Measurements from ENCODE around the gene FAM149B1. TPM values are rescaled to one million over a fixed set of nuclear protein-coding genes. Genes with fewer than 3 reads are reported as not detected.
"Not testable (repeated sequence)": the region's sequence is repeated elsewhere in the genome, so short reads cannot be mapped to it uniquely, and the experiment has no call there.

Gene FAM149B1
- total and polyA plus RNA-seq, 3 experiments from 2014 or later = 4.7 to 13.7 (median 13.1) TPM

- H3K27ac ChIP-seq (ENCODE audit: low read depth, low read length) = peak overlapping the region; percentile 92
- Mint-ChIP-seq H3K9me3 (no peaks in the 10 kb centered on the region), H3K27ac (peak overlapping the region; percentile 87 to 97 (median 95)), H3K4me1 (peaks cover 34 to 52% (median 46%) of the 10 kb centered on the region in 3 donors), H3K27me3 (no peaks in the 10 kb centered on the region), H3K4me3 (peak overlapping the region; percentile 98 to 99 (median 99)), H3K36me3 (peaks cover 0 to 42% (median 8%) of the 10 kb centered on the region in 3 donors)
- CTCF ChIA-PET = interaction anchor here (1.6 kb wide), 1 partner anchor 244 kb away, joined by 3 read pairs; the partner anchor contains the start of gene PPP3CB
- H3K9me3 ChIP-seq (ENCODE audit: low read length) = no peaks in the 10 kb centered on the region
- H3K4me3 ChIP-seq (ENCODE audit: low read length) = peak overlapping the region; percentile 90
- peaks cover 38% of the 10 kb centered on the region for H3K4me1 ChIP-seq (ENCODE audit: insufficient read depth, low read length)
- H3K27me3 ChIP-seq (ENCODE audit: insufficient read depth, low read length, poor library complexity, severe bottlenecking) = no peaks in the 10 kb centered on the region
- DNase-seq = no peak
- H3K36me3 ChIP-seq (ENCODE audit: insufficient read depth, low read length) = no peaks in the 10 kb centered on the region
- POLR2A ChIA-PET = interaction anchor here (1.7 kb wide), 1 partner anchor 244 kb away, joined by 4 read pairs; the partner anchor contains the start of gene PPP3CB
Observed at GRCh38 chr10:73251683-73252444, 83.9 kb downstream of the FAM149B1 start.

GRCh38 chr10:73252445-73253224 is 84.7 kb downstream of the FAM149B1 start, which contains the start of gene MRPS16:
MRPS16 (minus strand) TSS chr10:73252644; CDS start chr10:73252482, 162 bp downstream.
- H3K36me3 ChIP-seq (ENCODE audit: insufficient read depth, low read length) = no peaks in the 10 kb centered on the region
- H3K4me1 Mint-ChIP-seq = peaks cover 28 to 45% (median 40%) of the 10 kb centered on the region in 3 donors
- ChIA-PET CTCF (interaction anchor here (1.6 kb wide), 1 partner anchor 244 kb away, joined by 3 read pairs; the partner anchor contains the start of gene PPP3CB), POLR2A (interaction anchor here (1.7 kb wide), 1 partner anchor 244 kb away, joined by 4 read pairs; the partner anchor contains the start of gene PPP3CB)
- no peaks in the 10 kb centered on the region for H3K27me3 ChIP-seq (ENCODE audit: insufficient read depth, low read length, poor library complexity, severe bottlenecking)
- DNase-seq = peak; percentile 88 to 94 (median 92)
- H3K27ac Mint-ChIP-seq = peak within 1 kb of the TSS; percentile 87 to 97 (median 95)
- H3K27me3 Mint-ChIP-seq = no peaks in the 10 kb centered on the region
- H3K36me3 Mint-ChIP-seq = peaks cover 0 to 38% (median 8%) of the 10 kb centered on the region in 3 donors
- H3K9me3 ChIP-seq (ENCODE audit: low read length) = no peaks in the 10 kb centered on the region
- H3K4me1 ChIP-seq (ENCODE audit: insufficient read depth, low read length) = peaks cover 34% of the 10 kb centered on the region
- no peaks in the 10 kb centered on the region for H3K9me3 Mint-ChIP-seq
- peak within 1 kb of the TSS; percentile 90 for H3K4me3 ChIP-seq (ENCODE audit: low read length)
- H3K4me3 Mint-ChIP-seq = peak within 1 kb of the TSS; percentile 98 to 99 (median 99)
- peak within 1 kb of the TSS; percentile 92 for H3K27ac ChIP-seq (ENCODE audit: low read depth, low read length)

- H3K27ac ChIP-seq (ENCODE audit: low read depth, low read length) = peak overlapping the region; percentile 92
- peak overlapping the region; percentile 90 for H3K4me3 ChIP-seq (ENCODE audit: low read length)
- no peaks in the 10 kb centered on the region for H3K27me3 ChIP-seq (ENCODE audit: insufficient read depth, low read length, poor library complexity, severe bottlenecking)
- no peaks in the 10 kb centered on the region for H3K9me3 Mint-ChIP-seq
- H3K4me1 ChIP-seq (ENCODE audit: insufficient read depth, low read length) = peaks cover 29% of the 10 kb centered on the region
- H3K27ac Mint-ChIP-seq = peak overlapping the region; percentile 87 to 97 (median 95)
- no peaks in the 10 kb centered on the region for H3K27me3 Mint-ChIP-seq
- H3K4me3 Mint-ChIP-seq = peak overlapping the region; percentile 98 to 99 (median 99)
- peaks cover 26 to 40% (median 34%) of the 10 kb centered on the region in 3 donors for H3K4me1 Mint-ChIP-seq
- peaks cover 0 to 35% (median 8%) of the 10 kb centered on the region in 3 donors for H3K36me3 Mint-ChIP-seq
- DNase-seq = no peak
- no peaks in the 10 kb centered on the region for H3K9me3 ChIP-seq (ENCODE audit: low read length)
- H3K36me3 ChIP-seq (ENCODE audit: insufficient read depth, low read length) = no peaks in the 10 kb centered on the region
- ChIA-PET CTCF (interaction anchor here (1.6 kb wide), 1 partner anchor 243 kb away, joined by 3 read pairs; the partner anchor contains the start of gene PPP3CB), POLR2A (interaction anchor here (1.7 kb wide), 1 partner anchor 243 kb away, joined by 4 read pairs; the partner anchor contains the start of gene PPP3CB)
Observed at GRCh38 chr10:73253225-73253555, 85.3 kb downstream of the FAM149B1 start.

GRCh38 chr10:73258612-73259011 is 90.7 kb downstream of the FAM149B1 start:
- Mint-ChIP-seq H3K27ac (peak overlapping the region in 2 of 8 donors; percentile 9 to 23), H3K9me3 (peaks cover 0 to 10% (median 7%) of the 10 kb centered on the region in 5 donors)
- H3K4me3 Mint-ChIP-seq; DNase-seq; H3K36me3 ChIP-seq (ENCODE audit: insufficient read depth, low read length); H3K4me1 Mint-ChIP-seq; CTCF ChIA-PET; POLR2A ChIA-PET; H3K27me3 Mint-ChIP-seq; H3K36me3 Mint-ChIP-seq; H3K4me1 ChIP-seq (ENCODE audit: insufficient read depth, low read length); H3K4me3 ChIP-seq (ENCODE audit: low read length); H3K27ac ChIP-seq (ENCODE audit: low read depth, low read length); H3K9me3 ChIP-seq (ENCODE audit: low read length); H3K27me3 ChIP-seq (ENCODE audit: insufficient read depth, low read length, poor library complexity, severe bottlenecking): not testable (repeated sequence)

- POLR2A ChIA-PET = no interaction called here
- Mint-ChIP-seq H3K36me3 (peaks cover 0 to 4% (median 0%) of the 10 kb centered on the region in 3 donors), H3K4me1 (peaks cover 0 to 4% (median 3%) of the 10 kb centered on the region in 3 donors), H3K9me3 (peaks cover 0 to 10% (median 7%) of the 10 kb centered on the region in 5 donors), H3K4me3 (no peak overlapping the region), H3K27ac (no peak overlapping the region), H3K27me3 (peaks cover 0 to 4% of the 10 kb centered on the region in 2 donors)
- no peaks in the 10 kb centered on the region for H3K36me3 ChIP-seq (ENCODE audit: insufficient read depth, low read length)
- no peaks in the 10 kb centered on the region for H3K27me3 ChIP-seq (ENCODE audit: insufficient read depth, low read length, poor library complexity, severe bottlenecking)
- H3K9me3 ChIP-seq (ENCODE audit: low read length) = no peaks in the 10 kb centered on the region
- CTCF ChIA-PET = no interaction called here
- H3K4me3 ChIP-seq (ENCODE audit: low read length) = no peak overlapping the region
- H3K4me1 ChIP-seq (ENCODE audit: insufficient read depth, low read length) = no peaks in the 10 kb centered on the region
- DNase-seq = no peak
- H3K27ac ChIP-seq (ENCODE audit: low read depth, low read length) = no peak overlapping the region
Observed at GRCh38 chr10:73261362-73261995, 93.6 kb downstream of the FAM149B1 start.

- POLR2A ChIA-PET = no interaction called here
- Mint-ChIP-seq H3K27ac (no peak overlapping the region), H3K27me3 (peaks cover 0 to 4% of the 10 kb centered on the region in 2 donors), H3K9me3 (peaks cover 0 to 10% (median 7%) of the 10 kb centered on the region in 5 donors), H3K4me1 (peaks cover 0 to 4% (median 3%) of the 10 kb centered on the region in 3 donors), H3K4me3 (no peak overlapping the region), H3K36me3 (peaks cover 0 to 4% (median 0%) of the 10 kb centered on the region in 3 donors)
- DNase-seq = no peak
- H3K36me3 ChIP-seq (ENCODE audit: insufficient read depth, low read length) = no peaks in the 10 kb centered on the region
- no peak overlapping the region for H3K4me3 ChIP-seq (ENCODE audit: low read length)
- CTCF ChIA-PET = interaction anchor here (1.8 kb wide), 1 partner anchor 382 kb away, joined by 5 read pairs; no protein-coding TSS in a partner anchor
- H3K27me3 ChIP-seq (ENCODE audit: insufficient read depth, low read length, poor library complexity, severe bottlenecking) = no peaks in the 10 kb centered on the region
- no peaks in the 10 kb centered on the region for H3K9me3 ChIP-seq (ENCODE audit: low read length)
- no peaks in the 10 kb centered on the region for H3K4me1 ChIP-seq (ENCODE audit: insufficient read depth, low read length)
- no peak overlapping the region for H3K27ac ChIP-seq (ENCODE audit: low read depth, low read length)
Observed at GRCh38 chr10:73262105-73262730, 94.3 kb downstream of the FAM149B1 start.

GRCh38 chr10:73262880-73263555 is 95.1 kb downstream of the FAM149B1 start:
- Mint-ChIP-seq H3K27ac (no peak overlapping the region), H3K9me3 (peaks cover 0 to 10% (median 7%) of the 10 kb centered on the region in 5 donors), H3K4me1 (peaks cover 0 to 4% (median 3%) of the 10 kb centered on the region in 3 donors), H3K4me3 (no peak overlapping the region), H3K27me3 (peaks cover 0 to 4% of the 10 kb centered on the region in 2 donors), H3K36me3 (peaks cover 0 to 4% (median 0%) of the 10 kb centered on the region in 3 donors)
- Histone ChIP-seq H3K4me3 (ENCODE audit: low read length) (no peak overlapping the region), H3K27ac (ENCODE audit: low read depth, low read length) (no peak overlapping the region), H3K36me3 (ENCODE audit: insufficient read depth, low read length) (no peaks in the 10 kb centered on the region), H3K4me1 (ENCODE audit: insufficient read depth, low read length) (no peaks in the 10 kb centered on the region), H3K9me3 (ENCODE audit: low read length) (no peaks in the 10 kb centered on the region), H3K27me3 (ENCODE audit: insufficient read depth, low read length, poor library complexity, severe bottlenecking) (no peaks in the 10 kb centered on the region)
- ChIA-PET CTCF (interaction anchor here (1.0 to 1.8 kb wide), 3 partner anchors 28 to 381 kb away, joined by 3 to 5 read pairs (median 3); partner anchors contain the start of gene CFAP70), POLR2A (no interaction called here)
- no peak for DNase-seq
